NB4 (cell line): ENCODE measurements around the gene ARHGAP18.

Experiments
- DNase-seq: peaks from one replicate; pipeline ENCODE4 v3.0.0; 2010; ENCODE audit warnings: low read depth
- H3K4me3 ChIP-seq: one replicate; pipeline ENCODE4 v1.5.1; 2011; ENCODE audit warnings: mild to moderate bottlenecking, low read depth, low read length, moderate library complexity
- MYC ChIP-seq: IDR thresholded peaks from 2 replicates; pipeline ENCODE4 v1.6.1; 2011; ENCODE audit warnings: low read depth, low read length
- POLR2A ChIP-seq: IDR thresholded peaks from 2 replicates; pipeline ENCODE4 v1.6.1; 2011; ENCODE audit warnings: mild to moderate bottlenecking; ENCODE audit not compliant: insufficient read length; ENCODE audit errors: extremely low read depth
- TF ChIP-seq, protein P1 (sequence below): IDR thresholded peaks from one replicate; pipeline ENCODE4 v1.5.1; 2012; ENCODE audit warnings: low read depth, low read length
- TF ChIP-seq, protein P2 (sequence below): IDR thresholded peaks from 2 replicates; pipeline ENCODE4 v1.6.1; 2011; ENCODE audit warnings: low read depth, low read length

ARHGAP18 gene

GRCh38 chr6:129634411-129635230 lies 75.4 kb downstream of the ARHGAP18 start:
- TF ChIP-seq, protein P1, sequence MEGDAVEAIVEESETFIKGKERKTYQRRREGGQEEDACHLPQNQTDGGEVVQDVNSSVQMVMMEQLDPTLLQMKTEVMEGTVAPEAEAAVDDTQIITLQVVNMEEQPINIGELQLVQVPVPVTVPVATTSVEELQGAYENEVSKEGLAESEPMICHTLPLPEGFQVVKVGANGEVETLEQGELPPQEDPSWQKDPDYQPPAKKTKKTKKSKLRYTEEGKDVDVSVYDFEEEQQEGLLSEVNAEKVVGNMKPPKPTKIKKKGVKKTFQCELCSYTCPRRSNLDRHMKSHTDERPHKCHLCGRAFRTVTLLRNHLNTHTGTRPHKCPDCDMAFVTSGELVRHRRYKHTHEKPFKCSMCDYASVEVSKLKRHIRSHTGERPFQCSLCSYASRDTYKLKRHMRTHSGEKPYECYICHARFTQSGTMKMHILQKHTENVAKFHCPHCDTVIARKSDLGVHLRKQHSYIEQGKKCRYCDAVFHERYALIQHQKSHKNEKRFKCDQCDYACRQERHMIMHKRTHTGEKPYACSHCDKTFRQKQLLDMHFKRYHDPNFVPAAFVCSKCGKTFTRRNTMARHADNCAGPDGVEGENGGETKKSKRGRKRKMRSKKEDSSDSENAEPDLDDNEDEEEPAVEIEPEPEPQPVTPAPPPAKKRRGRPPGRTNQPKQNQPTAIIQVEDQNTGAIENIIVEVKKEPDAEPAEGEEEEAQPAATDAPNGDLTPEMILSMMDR: no peak
- TF ChIP-seq MYC (no peak), POLR2A (no peak)
- TF ChIP-seq, protein P2, sequence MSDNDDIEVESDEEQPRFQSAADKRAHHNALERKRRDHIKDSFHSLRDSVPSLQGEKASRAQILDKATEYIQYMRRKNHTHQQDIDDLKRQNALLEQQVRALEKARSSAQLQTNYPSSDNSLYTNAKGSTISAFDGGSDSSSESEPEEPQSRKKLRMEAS: no peak
- DNase-seq: no peak
- no peak overlapping the region for H3K4me3 ChIP-seq

GRCh38 chr6:129633529-129633928 lies 76.4 kb downstream of the ARHGAP18 start:
- H3K4me3 ChIP-seq: no peak overlapping the region
- TF ChIP-seq, protein P1: no peak
- TF ChIP-seq POLR2A (no peak), MYC (no peak)
- TF ChIP-seq, protein P2: no peak
- DNase-seq: no peak

DNA sequence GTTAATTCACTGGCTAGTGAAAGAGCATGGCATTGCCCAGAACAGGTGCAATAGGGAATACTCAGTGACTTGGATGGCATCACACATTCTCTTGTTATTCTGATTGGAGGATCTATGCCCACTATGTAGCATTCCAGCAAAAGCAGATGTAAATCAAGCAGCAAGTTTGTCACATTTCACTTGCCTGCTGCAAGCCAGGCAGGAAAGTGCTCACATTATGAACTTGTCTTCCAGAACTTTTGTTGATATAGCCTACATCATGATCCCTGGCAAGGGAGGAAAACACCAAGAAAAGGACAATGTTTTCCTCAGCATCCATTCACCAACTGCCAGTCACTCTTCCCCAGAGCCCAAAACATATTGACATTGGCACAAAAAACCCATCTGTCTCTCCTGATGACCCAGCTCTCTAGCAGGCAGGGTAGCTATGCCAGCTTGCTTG lies 77.8 kb downstream of the ARHGAP18 start:
- no peak for DNase-seq
- no peak overlapping the region for H3K4me3 ChIP-seq
- TF ChIP-seq, protein P2: no peak
- TF ChIP-seq POLR2A (no peak), MYC (no peak)
- TF ChIP-seq, protein P1: no peak

DNA sequence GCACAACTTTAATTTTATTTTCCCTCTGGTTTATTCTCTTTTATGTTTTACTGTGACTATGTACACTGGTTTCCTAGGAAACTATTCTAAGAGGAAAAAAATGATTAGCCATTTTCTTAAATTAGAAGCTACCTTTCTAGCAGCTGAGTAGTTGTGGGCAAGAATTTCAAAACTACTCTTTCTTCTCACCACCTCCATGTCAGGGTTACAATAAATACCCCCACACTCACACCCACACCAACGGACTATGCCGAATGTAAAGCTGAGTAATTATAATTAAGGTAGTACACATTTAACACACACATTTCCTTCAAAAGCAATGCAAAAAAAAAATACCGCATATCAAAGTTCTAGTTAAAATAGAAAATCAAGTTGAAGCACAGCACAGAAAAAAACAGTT lies 78.9 kb downstream of the ARHGAP18 start:
- TF ChIP-seq, protein P2: no peak
- TF ChIP-seq POLR2A (no peak), MYC (no peak)
- TF ChIP-seq, protein P1: no peak
- no peak overlapping the region for H3K4me3 ChIP-seq

DNA sequence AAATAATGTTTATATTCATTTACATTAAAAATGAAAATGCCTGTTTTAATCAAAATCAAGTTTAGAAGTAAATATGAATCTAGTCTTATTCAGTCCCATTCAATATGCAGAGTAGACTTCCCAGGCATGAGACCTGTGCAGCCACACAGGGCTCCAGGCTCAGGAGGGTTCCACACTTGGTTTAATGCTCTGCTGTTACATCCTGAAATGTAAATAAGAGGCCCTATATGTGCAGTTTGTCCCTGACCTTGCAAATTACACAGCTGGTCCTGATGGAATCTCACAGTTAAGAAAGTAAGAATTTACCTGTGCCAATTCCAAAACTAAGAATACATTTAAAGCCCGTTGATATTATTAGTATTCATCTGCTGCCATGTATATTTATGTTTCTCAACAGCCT lies 79.4 kb downstream of the ARHGAP18 start:
- no peak for DNase-seq
- TF ChIP-seq, protein P1: no peak
- no peak for TF ChIP-seq POLR2A
- no peak for TF ChIP-seq MYC
- TF ChIP-seq, protein P2: no peak
- H3K4me3 ChIP-seq: no peak overlapping the region

More for the DNA sequence above, 78.9 kb downstream of the ARHGAP18 start:
- no peak for DNase-seq
